Gastrocnemius medialis (tissue), 4 donors: Measurements from ENCODE around the gene MAGI1.

Experiments
- CTCF ChIP-seq, 5 experiments: fragments of 450-650 bp in 3 of 5; fragments of 200-600 bp in 2 of 5; sonication (generic) in 2 of 5; IDR thresholded peaks in 4 of 5; conservative IDR thresholded peaks in 1 of 5; 1 replicate in 4 of 5; 2 replicates in 1 of 5; pipeline ENCODE4 v1.5.1; 2016 to 2019; ENCODE audit warnings: antibody characterized with exemption in 5 of 5, mild to moderate bottlenecking in 3 of 5, moderate library complexity in 3 of 5
- POLR2A ChIP-seq, 2 donors: fragments of 450-650 bp; IDR thresholded peaks; one replicate each; pipeline ENCODE4 v1.6.1; 2017; ENCODE audit warnings: antibody characterized with exemption in 2 of 2, mild to moderate bottlenecking in 2 of 2, moderate library complexity in 2 of 2

GRCh38 chr3:65948841-65949573 lies 89.7 kb downstream of the MAGI1 start:
- TF ChIP-seq CTCF (IDR thresholded peaks at IDR 0.05 in 4 of 5, conservative IDR thresholded peaks at IDR 0.05 in 1 of 5) (no peak), POLR2A (IDR thresholded peaks at IDR 0.05) (no peak)
